HS-27A (cell line): ENCODE measurements around the gene NFIC.
A peak's percentile ranks its signal among the peaks of the same experiment; 100 is the strongest.
"Not testable (repeated sequence)": the region's sequence is repeated elsewhere in the genome, so short reads cannot be mapped to it uniquely, and the experiment has no call there.

ENCODE experiments used
- DNase-seq: peaks from one replicate; pipeline ENCODE4 v3.0.0-alpha.2; 2012; ENCODE audit warnings: low read depth, missing footprints

NFIC gene

DNA sequence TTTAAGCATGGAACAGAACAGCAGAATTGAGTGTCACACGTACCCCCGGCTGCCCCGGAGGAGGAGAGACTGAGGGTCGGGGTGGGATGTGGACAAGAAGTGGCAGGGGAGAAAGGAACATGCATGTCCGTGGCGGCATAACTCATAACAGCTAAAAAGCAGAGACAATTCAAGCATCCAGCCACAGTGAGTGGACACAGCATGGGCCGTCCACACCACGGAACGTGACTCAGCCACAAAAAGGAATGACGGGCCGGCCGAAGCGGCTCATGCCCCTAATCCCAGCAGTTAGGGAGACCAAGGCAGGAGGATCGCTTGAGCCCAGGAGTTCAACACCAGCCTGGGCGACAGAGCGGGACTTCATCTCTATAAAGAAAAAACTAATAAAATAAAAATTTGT lies 126.5 kb downstream of the NFIC start:
- DNase-seq, result no peak

- DNase-seq, result no peak
Measured at GRCh38 chr19:3493651-3494050, 127.3 kb downstream of the NFIC start.

DNA sequence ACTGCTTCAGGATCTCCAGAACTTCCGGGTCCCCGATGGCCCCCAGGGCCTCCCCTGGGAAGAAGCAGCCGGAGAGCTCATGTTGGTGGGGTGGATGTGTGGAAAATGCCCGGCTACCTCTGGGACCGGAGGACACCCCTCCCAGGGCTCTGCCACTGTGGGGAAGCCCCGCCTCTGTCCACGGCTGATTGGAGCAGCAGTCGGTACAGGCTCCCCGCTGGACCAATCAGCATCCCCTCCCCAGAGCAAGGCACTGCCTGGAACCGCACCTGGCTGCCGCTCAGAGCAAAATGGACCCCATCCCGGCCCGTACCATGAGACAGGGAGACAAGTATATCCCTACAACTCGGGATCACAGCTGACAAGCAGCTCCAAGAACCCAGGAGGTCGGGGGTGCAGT lies 127.7 kb downstream of the NFIC start:
- DNase-seq, result no peak

DNA sequence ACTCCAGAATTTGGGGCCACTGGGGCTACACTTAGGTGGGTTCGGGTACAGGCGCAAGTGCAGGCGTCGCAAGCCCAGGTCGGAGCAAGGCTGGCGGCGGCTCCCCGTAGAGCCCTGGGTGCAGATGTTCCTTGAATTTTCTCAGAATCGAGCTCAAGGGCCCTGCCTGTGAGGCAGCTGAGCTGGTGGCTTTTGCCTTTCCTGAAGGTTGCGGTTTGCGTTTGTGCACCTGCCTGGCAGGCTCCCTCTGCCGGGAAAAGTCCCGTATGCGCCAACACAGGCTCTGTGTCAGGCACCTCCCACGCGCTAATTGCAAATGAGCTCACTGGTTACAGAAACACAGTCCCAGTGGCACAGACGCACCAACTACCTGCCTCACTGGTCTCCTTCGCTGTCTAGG lies 128.2 kb downstream of the NFIC start:
- no peak for DNase-seq

DNA sequence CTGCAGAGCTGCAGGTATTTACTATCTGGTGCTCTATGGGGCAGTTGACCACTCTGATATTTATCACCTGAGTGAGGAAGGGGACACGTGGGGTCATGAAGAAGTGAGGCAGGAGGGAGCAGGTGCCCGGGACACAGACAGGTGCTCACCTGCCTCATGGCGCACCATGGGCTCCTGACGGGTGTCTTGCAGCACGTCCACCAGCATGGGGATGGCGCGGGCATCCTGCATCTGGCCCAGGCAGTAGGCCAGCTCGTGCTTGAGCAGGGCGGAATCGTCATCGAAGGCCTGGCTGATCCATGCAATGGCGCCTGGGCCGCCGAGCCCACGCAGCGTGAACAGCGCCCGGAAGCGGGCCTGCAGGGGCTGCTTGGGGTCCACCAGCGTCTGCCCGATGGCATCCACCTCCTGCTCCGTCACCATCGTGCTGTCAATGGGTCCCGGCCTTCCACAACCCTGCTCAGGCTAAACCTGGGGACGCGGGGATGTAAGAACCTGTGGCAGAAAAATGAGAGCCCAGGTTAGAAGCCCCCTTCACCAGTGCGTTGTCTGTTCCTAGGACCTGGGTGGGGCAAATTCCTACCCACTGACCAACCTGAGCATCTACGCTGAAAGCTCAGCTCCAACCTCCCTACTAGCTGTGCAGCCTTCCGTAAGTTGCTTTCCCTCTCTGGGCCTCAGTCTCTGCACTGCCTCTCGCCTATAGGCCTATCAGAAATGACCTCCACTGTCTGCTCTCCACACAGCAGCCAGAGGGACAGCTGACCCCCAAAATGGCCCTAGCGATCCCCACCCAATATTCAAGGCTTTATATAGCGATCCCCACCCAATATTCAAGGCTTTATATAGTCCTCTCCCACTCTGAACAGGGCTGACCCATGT lies 130.2 kb downstream of the NFIC start:
- DNase-seq, result no peak

DNA sequence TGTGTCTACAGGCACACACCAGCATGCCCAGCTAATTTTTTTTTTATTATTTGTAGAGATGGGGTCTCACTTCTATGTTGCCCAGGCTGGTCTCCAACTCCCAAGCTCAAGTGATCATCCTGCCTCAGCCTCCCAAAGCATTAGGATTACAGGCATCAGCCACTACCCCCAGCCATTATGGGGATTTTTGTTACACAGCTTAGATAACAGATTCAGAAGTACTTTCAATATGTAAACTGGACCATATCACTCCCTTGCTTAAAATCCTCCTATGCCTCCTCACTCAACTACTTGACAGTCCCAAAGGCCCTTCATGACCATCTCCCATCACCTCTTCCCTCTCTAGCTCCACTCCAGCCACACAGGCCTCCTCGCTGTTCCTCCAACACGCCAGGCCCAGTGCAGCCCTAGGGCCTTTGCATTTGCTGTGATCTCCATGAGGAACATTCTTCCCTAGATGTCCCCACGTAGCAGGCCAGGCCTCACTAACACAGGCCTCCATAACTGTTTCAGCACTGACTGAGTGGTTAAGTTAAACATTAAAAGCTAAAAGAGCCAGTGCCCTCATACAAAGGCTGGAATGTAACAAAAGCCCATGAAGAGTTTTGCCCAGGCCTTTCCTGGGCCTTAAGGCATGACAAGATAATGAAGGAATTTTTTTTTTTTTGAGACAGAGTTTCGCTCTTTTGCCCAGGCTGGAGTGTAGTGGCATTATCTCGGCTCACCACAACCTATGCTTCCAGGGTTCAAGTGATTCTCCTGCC lies 131.6 kb downstream of the NFIC start:
- no peak for DNase-seq

GRCh38 chr19:3499738-3500428 lies 133.5 kb downstream of the NFIC start:
- DNase-seq, result no peak

DNA sequence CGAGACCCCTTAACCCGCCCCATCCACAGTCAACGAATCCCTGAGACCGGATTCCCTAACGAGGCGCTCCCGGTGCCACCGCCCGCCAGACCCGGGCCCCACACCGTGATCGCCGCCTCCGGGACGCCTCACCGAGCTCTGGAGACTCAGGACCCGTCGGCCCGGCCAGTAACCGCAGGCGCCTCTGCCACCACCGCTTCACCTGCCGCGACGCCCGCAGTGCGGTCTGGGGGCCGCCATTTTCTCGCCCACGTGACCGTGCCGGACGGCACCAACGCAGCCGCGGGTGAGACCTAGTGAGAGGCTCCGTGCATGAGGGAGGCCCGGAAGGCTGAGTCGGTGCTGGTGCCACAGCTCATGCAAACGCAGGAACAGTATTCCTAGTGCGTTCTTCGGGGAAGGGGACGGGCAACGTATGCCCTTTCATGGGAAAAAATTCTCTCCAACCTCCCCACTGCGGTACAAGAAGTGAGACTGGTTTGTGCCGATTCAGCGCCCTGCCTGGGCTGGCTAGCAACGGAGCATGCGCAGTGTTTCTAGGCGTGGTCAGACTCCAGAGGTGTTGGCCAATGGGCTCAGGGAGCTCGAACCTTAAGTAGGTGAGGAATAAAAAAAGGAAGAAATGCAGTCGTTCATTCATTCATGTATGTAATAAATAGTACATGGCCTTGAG lies 134.2 kb downstream of the NFIC start, which contains the start of gene DOHH:
Gene DOHH (minus strand): TSS at position 246 of the 673 bp plus-strand sequence. CDS start 3,860 bp downstream, outside the sequence.
- peak; percentile 94 for DNase-seq

- DNase-seq, result no peak
Measured at GRCh38 chr19:3501780-3502179, 135.4 kb downstream of the NFIC start.

DNA sequence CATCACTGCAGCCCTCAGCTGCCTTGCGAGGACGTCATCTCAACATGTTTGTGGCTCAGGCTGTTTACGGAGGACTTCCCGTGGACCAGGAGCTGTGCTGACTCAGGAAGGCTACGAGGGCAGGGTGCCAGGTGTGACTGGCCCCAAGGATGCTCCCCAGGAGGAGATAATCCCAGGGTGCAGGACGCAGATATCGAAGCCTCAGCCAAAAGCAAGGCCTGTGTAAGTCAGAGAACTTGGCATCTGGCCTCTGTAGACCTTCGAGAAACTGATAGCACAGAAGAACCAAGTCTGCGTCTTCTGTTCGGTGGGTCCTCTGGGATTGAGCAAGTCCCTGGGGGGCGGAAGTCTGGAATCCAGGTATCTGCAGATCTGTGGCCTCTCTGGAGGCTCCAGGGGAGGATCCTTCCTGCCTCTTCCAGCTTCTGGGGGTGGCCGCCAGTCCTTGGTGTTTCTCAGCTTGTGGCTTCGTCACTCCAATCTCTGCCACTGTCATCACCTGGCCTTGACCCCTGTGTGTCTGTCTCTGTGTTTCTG lies 136.7 kb downstream of the NFIC start:
- DNase-seq, result no peak

- no peak for DNase-seq
Measured at GRCh38 chr19:3504735-3505134, 138.4 kb downstream of the NFIC start.

GRCh38 chr19:3505598-3506383 lies 139.4 kb downstream of the NFIC start, which contains the start of gene FZR1:
Gene FZR1 (plus strand): TSS chr19:3506311. CDS start chr19:3522990, 16,679 bp downstream.
- DNase-seq, result peak; percentile 90

DNA sequence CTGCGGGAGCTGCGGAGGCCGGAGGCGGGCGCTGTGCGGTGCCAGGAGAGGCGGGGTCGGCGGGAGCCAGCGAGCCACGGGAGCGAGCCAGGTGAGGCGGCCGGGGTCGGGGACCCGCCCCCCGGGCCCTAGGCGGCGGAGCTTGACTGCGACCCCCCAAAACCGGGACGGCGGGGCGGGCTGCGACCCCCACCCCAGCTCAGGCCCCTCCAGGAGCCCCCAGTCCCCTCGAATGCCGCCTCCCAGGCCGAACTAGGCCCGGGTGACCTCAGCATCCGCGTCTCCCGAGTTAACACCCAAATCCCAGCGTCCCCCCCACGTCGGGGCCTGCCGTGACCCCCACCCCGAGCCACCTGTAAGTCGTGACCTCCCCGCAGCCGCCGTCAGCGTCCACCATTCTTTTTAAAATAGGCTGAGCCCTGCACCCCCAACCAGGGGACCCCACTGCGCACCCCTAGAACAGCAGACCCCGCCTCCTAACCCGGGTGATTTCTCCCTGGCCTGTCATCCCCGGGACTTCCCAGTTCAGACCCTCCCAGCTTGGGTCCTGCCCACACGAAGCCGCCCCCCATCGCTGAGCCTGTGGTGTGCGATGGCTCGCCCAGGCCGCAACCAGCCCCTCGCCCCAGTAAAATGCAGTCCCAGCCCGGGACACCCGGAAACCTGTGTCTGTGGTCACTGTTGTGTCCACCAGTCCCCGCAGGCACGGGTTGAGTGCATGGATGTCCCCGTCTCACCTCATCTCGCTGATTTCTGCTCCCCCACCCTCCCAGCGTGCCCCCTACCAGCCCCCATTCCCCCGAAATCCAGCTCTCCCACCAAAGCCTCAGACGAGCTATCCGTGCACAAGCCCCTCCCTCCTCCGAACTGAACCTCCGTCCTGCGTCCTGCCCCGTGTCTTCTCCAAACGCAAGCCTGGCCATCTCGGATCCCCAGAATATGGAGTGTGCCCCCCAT lies 140.3 kb downstream of the NFIC start:
- DNase-seq, result no peak

- DNase-seq, result no peak
Measured at GRCh38 chr19:3507371-3508120, 141.2 kb downstream of the NFIC start.

GRCh38 chr19:3508121-3508661 lies 141.8 kb downstream of the NFIC start:
- DNase-seq, result not testable (repeated sequence)

DNA sequence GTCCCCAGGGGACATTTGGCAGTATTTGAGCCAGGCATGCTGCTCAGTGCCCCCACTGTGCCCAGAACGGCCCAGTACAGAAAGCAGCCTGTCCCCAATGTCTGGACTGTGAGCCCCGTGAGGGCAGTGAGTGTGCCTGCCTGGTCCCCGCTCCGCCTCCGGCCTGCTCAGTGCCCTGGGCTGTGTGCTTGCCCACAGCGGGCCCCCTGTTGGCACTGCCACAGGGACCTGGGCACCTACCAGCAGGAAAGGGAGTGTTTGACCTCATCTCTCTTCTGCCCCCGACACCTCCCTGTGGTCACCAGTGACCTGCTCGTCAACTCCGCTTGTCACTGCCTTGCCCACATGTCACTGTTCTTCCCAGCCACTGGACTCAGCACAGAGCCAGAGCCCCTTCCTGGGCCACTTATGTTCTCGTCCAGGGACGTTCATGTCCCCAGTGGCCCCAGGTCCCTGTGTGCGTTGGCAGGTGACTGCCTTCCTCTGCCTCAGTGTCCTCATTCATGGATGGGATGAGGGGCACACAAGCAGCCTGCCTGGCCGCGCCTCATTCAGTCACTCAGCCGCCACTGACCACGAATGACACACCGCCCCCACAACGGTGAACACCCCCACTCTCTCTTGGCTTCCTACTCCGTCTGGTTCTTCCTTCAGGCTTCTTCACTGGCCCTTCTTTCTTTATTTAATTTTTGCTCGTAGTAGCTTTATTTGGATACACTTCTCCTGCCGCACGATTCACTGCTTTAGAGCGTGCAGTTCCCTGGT lies 142.6 kb downstream of the NFIC start:
- no peak for DNase-seq

DNA sequence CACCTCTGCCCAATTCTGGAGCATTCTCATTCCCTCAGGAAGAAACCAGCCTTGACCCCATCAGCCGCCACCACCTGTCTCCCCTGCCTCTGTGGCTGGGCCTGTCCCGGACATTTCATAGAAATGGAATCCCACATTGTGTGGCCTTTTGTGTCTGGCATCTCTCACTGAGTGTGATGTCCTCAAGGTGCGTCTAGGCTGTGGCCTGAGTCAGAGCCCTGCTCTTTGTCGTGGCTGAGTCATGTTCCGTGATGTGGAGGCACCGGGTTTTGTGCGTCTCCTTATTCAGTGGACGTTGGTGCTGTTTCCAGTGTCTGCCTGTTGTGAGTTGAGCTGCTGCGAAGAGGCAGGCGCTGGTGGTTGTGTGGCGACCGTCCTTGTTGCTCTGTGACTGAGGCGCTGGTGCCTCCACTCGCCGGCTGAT lies 143.2 kb downstream of the NFIC start:
- DNase-seq, result no peak

DNA sequence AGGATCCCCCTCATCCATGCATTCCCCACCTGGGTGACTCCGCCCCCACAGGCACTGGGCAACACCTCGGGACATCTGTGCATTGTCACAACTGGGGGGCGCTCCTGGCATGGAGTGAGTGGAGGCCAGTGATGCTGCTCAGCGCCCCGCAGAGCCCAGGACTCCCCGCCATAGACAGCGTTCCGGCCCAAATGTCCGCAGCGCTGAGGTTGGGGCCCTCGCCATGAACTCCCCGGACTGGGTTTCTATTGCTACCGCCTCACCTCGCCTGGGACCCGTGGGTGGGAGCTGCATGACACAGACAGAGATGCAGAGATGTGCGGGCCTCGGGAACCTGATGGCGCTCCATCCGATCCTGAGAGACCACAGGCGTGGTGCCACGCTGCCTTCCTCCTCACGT lies 144.3 kb downstream of the NFIC start:
- DNase-seq, result no peak
